NCI-H82 treated with DMSO at 0.1 percent for 48 hours (cell line): ENCODE measurements around the gene SPATS2.

Experiments used
- DNase-seq: peaks from one replicate; lab custom pipeline; 2025; ENCODE audit not compliant: unreplicated experiment; lab: John Stamatoyannopoulos, UW

The SPATS2 gene

DNA sequence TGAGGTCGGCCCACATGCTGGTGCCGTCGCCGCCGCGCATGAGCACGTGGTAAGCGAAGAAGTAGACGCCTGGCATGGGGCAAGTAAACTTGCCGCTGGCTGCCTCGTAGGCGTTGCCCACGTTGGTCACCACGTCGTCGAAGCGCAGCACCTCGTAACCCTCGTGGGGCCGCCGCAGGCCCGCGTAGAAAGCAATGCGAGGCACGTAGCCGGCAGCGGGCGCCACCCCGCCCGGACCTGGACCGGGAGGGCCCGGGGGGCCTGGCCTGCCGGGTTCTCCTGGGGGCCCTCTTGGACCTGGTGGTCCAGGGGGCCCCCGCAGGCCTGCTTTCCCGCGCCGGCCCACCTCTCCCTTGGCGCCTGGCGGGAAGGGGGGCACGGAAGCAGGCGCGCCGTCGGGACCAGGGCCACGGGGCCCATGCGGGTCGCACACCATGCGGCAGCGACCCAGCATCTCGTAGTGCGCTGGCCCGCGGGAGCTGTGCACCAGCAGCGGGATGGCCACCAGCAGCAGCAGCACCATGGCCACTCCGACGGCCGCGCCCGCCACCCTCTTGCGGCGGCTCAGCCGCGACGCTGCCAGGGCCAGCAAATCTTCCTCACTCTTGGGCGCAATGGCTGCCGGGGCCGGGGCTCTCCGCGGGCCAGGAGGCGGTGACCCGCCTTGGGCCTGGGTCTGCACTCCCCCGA, 31.2 kb upstream of the SPATS2 start:
- no peak for DNase-seq

DNA sequence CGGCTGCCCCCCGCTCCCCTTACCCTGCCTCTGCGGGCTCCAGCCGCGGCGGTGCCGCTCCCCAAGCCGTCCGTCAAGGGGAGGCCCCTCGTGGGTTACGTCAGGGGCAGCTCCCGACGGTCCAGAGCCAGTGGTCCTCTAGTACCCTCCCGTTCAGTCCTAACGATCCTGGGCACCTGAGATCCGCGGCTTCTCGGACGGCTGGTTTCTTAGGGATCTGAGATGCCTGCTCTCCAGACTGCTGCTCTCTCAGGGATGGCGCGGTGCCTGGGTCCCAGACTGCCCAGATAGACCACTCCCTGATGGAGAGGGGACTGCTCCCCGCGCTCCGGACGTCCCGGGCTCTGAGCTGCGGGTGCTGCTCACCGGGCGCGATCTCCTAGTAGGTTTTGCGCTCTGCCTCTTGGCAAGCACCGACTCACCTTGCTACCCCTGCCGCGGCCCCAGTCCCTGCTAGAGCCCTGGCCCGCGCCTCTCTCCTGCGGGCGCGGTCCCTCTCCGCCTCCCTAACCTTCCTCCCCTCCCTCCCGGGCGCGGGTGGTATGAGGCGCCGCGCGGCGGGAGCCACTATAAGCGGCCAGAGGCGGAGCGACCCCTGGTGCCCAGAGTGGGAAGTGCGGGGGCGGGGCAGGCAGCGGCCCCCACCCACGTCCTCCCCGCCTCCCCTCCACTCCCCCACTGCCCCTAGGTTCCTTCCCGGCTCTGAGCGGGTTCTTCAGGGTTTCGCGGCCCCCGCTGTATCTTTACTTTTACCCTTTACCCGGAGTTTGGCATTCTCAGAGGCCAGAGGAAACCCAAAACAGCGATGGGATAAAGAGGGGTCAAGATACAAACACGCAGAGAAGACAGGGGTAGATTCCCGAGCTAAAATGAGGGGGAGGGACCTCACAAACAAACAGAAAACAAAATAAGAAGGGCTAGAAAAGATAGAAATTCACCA, 30.3 kb upstream of the SPATS2 start, which contains the start of gene C1QL4:
TSS of gene C1QL4 (minus strand) at position 544 of the 940 bp plus-strand sequence. CDS start 711 bp downstream, outside the sequence.
- peak; percentile 74 for DNase-seq

DNA sequence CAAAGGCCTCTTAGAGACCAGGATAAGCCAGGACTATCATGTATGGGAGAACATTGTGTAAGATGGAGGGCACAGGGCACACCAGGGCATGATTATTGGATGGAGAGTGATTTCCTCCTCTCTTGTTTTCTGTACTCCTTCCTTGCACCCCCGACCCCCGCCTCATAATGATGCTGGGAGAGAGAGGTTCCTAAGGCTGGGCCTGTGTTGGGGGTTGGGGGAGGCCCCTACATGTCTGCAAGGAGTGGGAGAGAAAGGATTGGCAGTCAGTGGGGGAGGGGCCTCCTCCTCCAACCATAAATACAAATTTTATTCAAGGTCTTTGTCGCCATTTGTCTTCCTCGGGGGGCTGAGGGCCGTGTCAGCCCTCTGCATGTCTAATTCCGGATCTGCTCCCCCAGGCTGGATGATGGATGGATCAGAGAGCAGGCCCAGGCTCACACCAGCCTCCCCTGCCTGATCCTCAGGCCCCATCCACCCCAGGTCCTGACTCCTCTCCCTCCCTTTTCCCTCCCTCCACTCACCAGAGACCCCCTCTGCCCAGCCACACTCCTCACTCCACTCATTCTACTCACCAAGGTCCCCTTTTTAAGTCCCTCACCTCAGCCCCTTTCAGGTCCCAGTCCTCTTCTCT, 28.3 kb upstream of the SPATS2 start:
- no peak for DNase-seq

- DNase-seq: no peak
These were observed 27.8 kb upstream of the SPATS2 start for GRCh38 chr12:49339464-49339861.

DNA sequence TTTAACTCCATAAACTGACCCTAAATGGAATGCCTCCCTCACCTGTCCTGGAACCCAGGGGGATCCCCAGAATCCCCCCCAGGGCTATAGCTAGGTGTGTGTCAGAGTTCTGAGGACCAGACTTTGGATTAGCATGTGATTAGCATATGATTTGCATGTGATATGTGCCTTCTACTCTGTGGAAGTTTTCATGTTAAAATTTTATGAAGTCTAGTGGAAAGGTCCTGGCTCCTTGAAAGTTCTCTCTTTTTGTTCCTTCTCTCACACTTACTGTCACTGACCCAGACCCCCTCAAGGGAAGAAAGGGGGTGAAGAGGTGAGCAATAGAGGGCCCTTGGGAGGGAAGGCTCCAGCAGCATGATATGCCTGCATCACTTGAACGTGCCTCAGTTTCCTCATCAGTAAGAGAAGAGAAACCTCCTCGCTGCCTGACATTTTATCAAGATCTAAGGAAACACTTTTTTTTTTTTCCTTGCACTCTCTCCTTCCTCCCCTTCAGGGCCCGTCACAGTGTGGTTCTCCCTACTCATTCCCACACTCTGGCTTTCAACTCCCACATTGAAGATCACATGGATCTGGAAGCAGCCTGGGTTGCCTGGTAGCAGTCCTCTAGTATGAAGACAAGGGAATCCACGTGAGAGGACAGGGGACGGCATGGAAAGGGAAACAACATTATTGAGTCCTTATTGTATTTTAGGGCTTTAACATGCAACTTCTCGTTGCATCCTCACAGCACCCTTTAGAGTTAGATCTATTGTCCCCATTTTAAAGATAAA, 27.0 kb upstream of the SPATS2 start:
- DNase-seq: no peak

DNA sequence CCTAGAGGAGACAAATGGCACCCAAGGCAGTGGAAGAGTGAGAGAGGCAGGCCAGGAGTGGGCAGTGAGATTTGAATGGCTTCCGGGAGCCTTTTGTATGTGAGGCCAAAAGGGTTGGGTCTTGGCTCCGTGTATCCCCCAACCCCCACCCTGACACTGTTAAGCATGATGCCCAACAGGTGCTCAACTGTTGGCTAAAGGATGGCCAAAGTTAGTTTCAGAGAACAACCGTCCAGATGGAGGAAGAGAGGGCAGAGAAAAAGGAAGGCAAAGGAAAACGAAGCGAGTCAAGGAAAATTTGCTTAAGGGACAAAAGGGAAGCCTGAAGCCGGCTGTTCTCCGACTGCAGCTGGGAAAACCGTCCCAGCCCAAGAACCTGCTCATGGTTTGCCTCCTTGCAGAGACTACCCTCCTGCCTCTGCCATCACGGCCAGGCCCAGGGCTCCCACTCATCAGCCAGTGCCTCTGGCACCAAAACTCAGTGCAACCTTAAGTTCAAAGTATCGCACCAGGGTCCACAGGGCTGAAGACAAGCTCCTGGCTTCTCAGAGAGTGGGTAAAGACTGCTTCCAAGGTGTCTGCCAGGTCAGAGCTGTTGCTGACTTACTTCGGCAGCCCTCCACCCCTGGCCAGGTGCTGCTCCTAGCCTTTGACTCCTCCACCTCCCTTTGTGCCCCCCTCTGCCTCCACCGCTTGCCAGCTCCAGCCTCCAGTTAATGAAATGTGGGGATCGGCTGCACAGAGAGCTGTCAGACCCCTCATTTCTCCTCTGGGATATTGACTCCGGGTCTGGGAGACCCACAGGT, 26.1 kb upstream of the SPATS2 start:
- DNase-seq: no peak

GRCh38 chr12:49341777-49342065, 25.5 kb upstream of the SPATS2 start:
- no peak for DNase-seq

- DNase-seq: peak; percentile 95
These were observed 25.0 kb upstream of the SPATS2 start for GRCh38 chr12:49342066-49342913.

DNA sequence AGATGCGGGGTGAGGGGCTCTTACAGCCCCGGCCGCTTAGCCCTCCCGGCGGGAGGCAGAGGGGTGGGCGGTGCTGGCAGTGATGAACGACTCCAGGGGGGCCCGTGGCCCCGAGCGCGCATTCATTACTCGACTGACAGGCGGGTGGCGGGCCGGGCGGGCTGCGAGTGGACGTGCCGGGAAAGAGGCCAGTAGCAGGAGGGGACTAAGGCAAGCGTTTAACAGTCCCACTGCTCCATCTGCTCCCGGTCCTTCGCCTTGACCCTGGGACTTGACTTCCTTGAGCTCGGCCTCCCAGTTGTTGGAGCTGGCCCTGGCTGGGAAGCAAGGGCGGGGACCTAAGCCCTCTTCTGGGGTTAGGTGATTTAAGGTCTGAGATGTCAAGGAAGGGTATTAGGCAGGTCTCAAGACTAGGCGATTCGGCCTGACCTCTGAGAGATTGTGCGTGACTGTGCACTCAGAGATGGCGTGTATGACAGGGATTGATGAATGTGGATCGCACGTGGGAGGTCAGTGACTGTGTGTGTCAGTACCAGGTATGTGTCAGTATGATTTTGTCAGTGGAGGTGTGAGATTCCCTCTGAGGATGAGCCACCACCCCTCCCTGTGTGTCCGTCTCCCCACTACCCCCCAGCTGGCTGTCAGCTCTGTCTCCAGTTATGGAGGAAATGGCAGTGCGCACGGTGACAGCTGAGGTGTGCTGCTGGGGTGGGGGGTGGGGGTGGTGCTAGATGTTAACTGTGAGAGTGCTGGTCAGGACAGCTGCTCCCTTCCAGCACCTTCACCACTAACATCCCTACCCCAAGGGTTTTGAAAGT, 24.1 kb upstream of the SPATS2 start:
- no peak for DNase-seq

DNA sequence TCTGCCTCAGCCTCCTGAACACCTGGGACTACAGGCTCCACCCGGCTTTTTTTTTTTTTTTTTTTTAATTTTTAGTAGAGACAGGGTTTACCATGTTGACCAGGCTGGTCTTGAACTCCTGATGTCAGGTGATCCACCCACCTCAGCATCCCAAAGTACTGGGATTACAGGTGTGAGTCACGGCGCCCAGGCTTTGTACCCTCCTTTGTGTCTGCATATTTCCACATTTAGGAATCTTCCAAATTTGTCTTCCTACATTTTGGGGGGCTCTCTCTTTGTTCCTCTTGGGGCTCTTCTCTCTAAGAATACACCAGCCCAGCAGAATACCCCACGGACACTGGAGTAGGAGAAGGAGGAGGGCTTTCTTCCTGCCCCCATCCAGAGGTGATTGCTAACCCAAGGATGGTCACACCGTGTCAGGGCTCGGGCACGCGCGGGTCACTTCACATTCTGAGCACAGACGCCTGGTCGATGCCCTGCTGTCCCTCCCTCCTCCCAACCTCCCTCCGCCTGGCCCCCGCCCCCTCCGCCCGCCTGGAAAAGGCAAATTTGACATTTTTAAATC, 22.7 kb upstream of the SPATS2 start:
- no peak for DNase-seq

- DNase-seq: no peak
These were observed 22.0 kb upstream of the SPATS2 start for GRCh38 chr12:49345051-49345824.

DNA sequence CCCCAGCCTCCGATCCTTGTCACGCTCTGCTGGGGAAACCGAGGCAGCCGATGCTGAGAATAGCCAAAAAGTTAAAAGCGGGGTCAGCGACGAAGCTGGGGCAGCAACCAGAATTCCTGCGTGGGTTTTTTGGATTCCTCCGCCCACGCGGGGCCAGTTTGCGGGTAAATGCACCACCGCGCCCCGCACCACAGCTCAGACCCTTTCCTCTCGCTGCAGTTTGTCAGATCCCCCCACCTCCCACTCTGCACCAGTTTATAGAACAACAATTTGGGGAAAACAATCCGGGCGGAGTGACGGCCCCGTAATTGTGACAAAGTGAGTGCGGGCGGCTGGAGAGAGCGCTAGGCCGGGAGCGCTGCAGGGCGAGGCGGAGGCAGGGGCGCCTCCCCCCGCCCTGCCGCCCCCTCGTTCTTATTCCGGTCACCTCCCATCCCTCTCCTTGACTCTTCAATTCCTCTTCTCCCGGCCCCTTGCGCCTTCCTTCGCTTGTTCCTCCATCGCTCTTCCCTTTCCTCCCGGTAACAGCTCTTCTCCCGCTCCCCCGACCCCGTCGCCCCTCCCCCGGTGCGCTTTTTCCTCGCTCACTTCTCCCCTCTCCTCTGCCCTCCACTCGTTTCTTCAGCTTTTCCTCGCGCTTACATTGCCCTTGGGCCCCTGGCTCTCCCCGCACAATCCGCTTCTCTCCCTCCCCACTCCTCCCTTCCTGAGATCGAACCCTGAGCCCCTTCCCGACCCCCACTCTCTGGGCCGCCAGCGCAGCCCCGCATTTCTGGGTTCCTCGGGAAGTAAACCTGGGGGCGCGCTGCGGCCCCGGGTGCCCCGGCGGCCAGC, 21.2 kb upstream of the SPATS2 start:
- DNase-seq: no peak

- no peak for DNase-seq
These were observed 20.5 kb upstream of the SPATS2 start, which contains the start of gene DNAJC22 for GRCh38 chr12:49346659-49347310. Gene DNAJC22, plus strand, starts transcription at chr12:49346888. Its CDS starts 1,985 bp downstream, at chr12:49348873.

DNA sequence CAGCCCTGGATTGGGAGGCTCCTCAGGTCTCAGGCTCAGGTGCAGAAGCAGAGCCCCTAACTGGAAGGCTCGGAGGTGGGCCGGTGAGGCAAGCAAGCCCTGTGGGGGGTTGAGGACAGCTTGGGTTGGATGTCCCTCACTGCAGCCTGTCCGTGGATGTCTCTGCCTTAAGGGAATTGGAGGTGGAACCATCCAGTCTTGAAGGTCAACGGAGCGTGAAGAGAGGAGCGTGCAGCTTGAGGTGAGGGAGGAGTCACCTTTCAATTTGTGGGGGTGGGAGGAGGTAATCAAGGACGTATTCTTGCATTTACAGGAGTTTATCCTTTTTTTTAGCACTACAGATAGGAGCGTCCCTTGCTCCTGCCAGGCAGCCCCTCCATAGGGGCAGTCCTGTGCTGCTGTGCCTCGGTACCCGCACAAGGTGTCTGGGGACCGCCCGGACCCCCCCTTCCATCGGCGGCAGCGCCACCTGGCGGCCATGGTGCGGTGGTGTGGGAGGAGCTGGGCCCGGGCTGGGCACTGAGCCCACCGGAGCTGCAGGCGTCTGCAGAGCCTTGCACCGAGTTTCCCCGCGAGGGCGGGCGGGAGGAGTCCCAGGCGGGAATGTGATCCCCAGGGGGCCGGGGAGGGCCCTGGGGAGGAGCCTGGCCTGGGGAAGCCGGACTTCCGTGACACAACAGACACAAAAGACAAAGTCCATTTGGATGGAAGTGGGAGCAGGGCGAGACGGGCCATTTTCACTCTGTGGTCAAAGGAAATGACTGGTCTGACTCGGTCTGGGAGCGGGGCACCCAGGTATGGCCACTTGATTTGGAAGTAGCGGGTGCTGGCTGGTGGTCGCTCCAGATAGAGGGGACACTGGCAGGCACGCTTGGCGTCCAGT, 19.7 kb upstream of the SPATS2 start:
- DNase-seq: peak; percentile 34

GRCh38 chr12:49348781-49349180, 18.5 kb upstream of the SPATS2 start:
- no peak for DNase-seq
